H9 (cell line): ENCODE data around the gene ATP4A. TPM values are rescaled to one million over a fixed set of nuclear protein-coding genes. Genes with fewer than 3 reads are reported as not detected.

ENCODE experiments used
- DNase-seq: peaks from one replicate; pipeline ENCODE4 v3.0.0-alpha.2; 2017
- H2AFZ ChIP-seq: one replicate; pipeline ENCODE4 v1.6.1; 2013; ENCODE audit warnings: mild to moderate bottlenecking, low read length, control low read depth, moderate library complexity
- H2AK5ac ChIP-seq: 2 replicates; pipeline ENCODE4 v1.6.1; 2013; ENCODE audit warnings: low read length, control low read depth, mixed read lengths; ENCODE audit not compliant: insufficient read length
- H2BK120ac ChIP-seq: one replicate; pipeline ENCODE4 v1.6.1; 2013; ENCODE audit warnings: low read depth, mild to moderate bottlenecking, low read length, control low read depth, inconsistent platforms; ENCODE audit not compliant: poor library complexity, severe bottlenecking
- H2BK12ac ChIP-seq: 2 replicates; pipeline ENCODE4 v1.6.1; 2013; ENCODE audit warnings: low read length, control low read depth, mixed read lengths, low read depth; ENCODE audit not compliant: insufficient read length
- H2BK15ac ChIP-seq: 2 replicates; pipeline ENCODE4 v1.6.1; 2013; ENCODE audit warnings: low read depth, low read length, control low read depth
- H2BK20ac ChIP-seq: one replicate; pipeline ENCODE4 v1.6.1; 2013; ENCODE audit warnings: low read depth, mild to moderate bottlenecking, low read length, control low read depth, inconsistent platforms; ENCODE audit not compliant: poor library complexity, severe bottlenecking
- H2BK5ac ChIP-seq: 2 replicates; pipeline ENCODE4 v1.6.1; 2013; ENCODE audit warnings: low read length, control low read depth, mixed read lengths; ENCODE audit not compliant: insufficient read length
- H3K14ac ChIP-seq: 2 replicates; pipeline ENCODE4 v1.6.1; 2013; ENCODE audit warnings: low read length, control low read depth; ENCODE audit not compliant: insufficient read depth
- H3K18ac ChIP-seq: 2 replicates; pipeline ENCODE4 v1.6.1; 2013; ENCODE audit warnings: low read depth, mild to moderate bottlenecking, mixed read lengths, low read length, control low read depth; ENCODE audit not compliant: insufficient read length
- H3K23ac ChIP-seq: 2 replicates; pipeline ENCODE4 v1.6.1; 2013; ENCODE audit warnings: low read length, control low read depth, mixed read lengths, low read depth; ENCODE audit not compliant: insufficient read length
- H3K23me2 ChIP-seq: 2 replicates; pipeline ENCODE4 v1.6.1; 2013; ENCODE audit warnings: low read depth, mild to moderate bottlenecking, mixed read lengths, low read length, control low read depth; ENCODE audit not compliant: insufficient read length, poor library complexity, severe bottlenecking
- H3K27ac ChIP-seq: 2 replicates; pipeline ENCODE4 v1.5.1; 2013; ENCODE audit warnings: low read length, control low read depth, mixed read lengths, low read depth; ENCODE audit not compliant: insufficient read length
- H3K27me3 ChIP-seq: 2 replicates; pipeline ENCODE4 v1.6.1; 2013; ENCODE audit warnings: low read length, control low read depth, inconsistent platforms; ENCODE audit not compliant: insufficient read depth
- H3K4ac ChIP-seq: 2 replicates; pipeline ENCODE4 v1.6.1; 2013; ENCODE audit warnings: low read depth, mild to moderate bottlenecking, control low read depth, inconsistent platforms, low read length, moderate library complexity
- H3K4me1 ChIP-seq: 2 replicates; pipeline ENCODE4 v1.6.1; 2013; ENCODE audit warnings: low read length, control low read depth, inconsistent platforms; ENCODE audit not compliant: insufficient read depth
- H3K4me2 ChIP-seq: 2 replicates; pipeline ENCODE4 v1.6.1; 2013; ENCODE audit warnings: low read length, control low read depth, mixed read lengths; ENCODE audit not compliant: insufficient read length, insufficient read depth
- H3K56ac ChIP-seq: 2 replicates; pipeline ENCODE4 v1.6.1; 2013; ENCODE audit warnings: low read depth, mild to moderate bottlenecking, mixed read lengths, low read length, control low read depth; ENCODE audit not compliant: insufficient read length
- H3K79me1 ChIP-seq: 2 replicates; pipeline ENCODE4 v1.6.1; 2013; ENCODE audit warnings: low read depth, mild to moderate bottlenecking, moderate library complexity, low read length, control low read depth, inconsistent platforms; ENCODE audit not compliant: insufficient read depth, poor library complexity, severe bottlenecking
- H3K79me2 ChIP-seq: 2 replicates; pipeline ENCODE4 v1.6.1; 2013; ENCODE audit warnings: low read length, control low read depth, inconsistent platforms; ENCODE audit not compliant: insufficient read depth
- H3K9ac ChIP-seq: 2 replicates; pipeline ENCODE4 v1.6.1; 2013; ENCODE audit warnings: low read length, control low read depth, mixed read lengths; ENCODE audit not compliant: insufficient read length; ENCODE audit errors: extremely low read depth
- H3K9me3 ChIP-seq: one replicate; pipeline ENCODE4 v1.6.1; 2013; ENCODE audit warnings: low read depth, low read length, inconsistent platforms; ENCODE audit not compliant: control insufficient read depth
- H3T11ph ChIP-seq: one replicate; pipeline ENCODE4 v1.6.1; 2013; ENCODE audit warnings: mild to moderate bottlenecking, low read length, control low read depth, inconsistent platforms
- H4K20me1 ChIP-seq: one replicate; pipeline ENCODE4 v1.6.1; 2013; ENCODE audit not compliant: control insufficient read depth, insufficient read length, insufficient read depth
- H4K5ac ChIP-seq: 2 replicates; pipeline ENCODE4 v1.6.1; 2013; ENCODE audit warnings: low read depth, mild to moderate bottlenecking, mixed read lengths, low read length, control low read depth; ENCODE audit not compliant: insufficient read length
- H4K8ac ChIP-seq: replicated peaks from 2 replicates; pipeline ENCODE4 v1.6.1; 2013; ENCODE audit warnings: low read length, control low read depth, mixed read lengths, low read depth; ENCODE audit not compliant: insufficient read length
- H4K91ac ChIP-seq: 2 replicates; pipeline ENCODE4 v1.6.1; 2013; ENCODE audit warnings: low read depth, mild to moderate bottlenecking, moderate library complexity, mixed read lengths, low read length, control low read depth; ENCODE audit not compliant: insufficient read length
- H3K27ac Mint-ChIP-seq, 3 experiments: 2 replicates in 2 of 3; 3 replicates in 1 of 3; pipeline ENCODE4 v1.8.0; 2020 to 2021; ENCODE audit warnings: mixed read lengths in 3 of 3, mild to moderate bottlenecking in 1 of 3, moderate library complexity in 1 of 3
- H3K27me3 Mint-ChIP-seq: 2 replicates; pipeline ENCODE4 v1.8.0; 2021; ENCODE audit warnings: low read depth, mild to moderate bottlenecking, moderate library complexity, mixed read lengths
- H3K36me3 Mint-ChIP-seq, 3 experiments: 2 replicates in 2 of 3; 3 replicates in 1 of 3; pipeline ENCODE4 v1.8.0; 2020 to 2021; ENCODE audit warnings: low read depth in 3 of 3, mixed read lengths in 3 of 3; ENCODE audit not compliant: insufficient read depth in 1 of 3
- H3K4me1 Mint-ChIP-seq, 2 experiments: 2 replicates each; pipeline ENCODE4 v1.8.0; 2020; ENCODE audit warnings: mixed read lengths in 2 of 2
- H3K4me3 Mint-ChIP-seq, 2 experiments: 2 replicates in 1 of 2; 3 replicates in 1 of 2; pipeline ENCODE4 v1.8.0; 2020 to 2021; ENCODE audit warnings: mild to moderate bottlenecking in 2 of 2, mixed read lengths in 2 of 2, moderate library complexity in 1 of 2
- H3K9me3 Mint-ChIP-seq, 2 experiments: 2 replicates in 1 of 2; 3 replicates in 1 of 2; pipeline ENCODE4 v1.8.0; 2020; ENCODE audit warnings: mild to moderate bottlenecking in 2 of 2, mixed read lengths in 2 of 2, moderate library complexity in 1 of 2
- CTCF ChIP-seq: fragments of 200-600 bp; sonication (generic); conservative IDR thresholded peaks from 3 replicates; pipeline ENCODE4 v1.8.0; 2021; ENCODE audit warnings: antibody characterized with exemption, mild to moderate bottlenecking
- WGBS: extraction: QIAGEN DNeasy Blood & Tissue Kit; methylation state at CpG from one replicate; pipeline ENCODE4 v1.1.7; 2013; ENCODE audit warnings: missing lambda C conversion rate, low lambda C conversion rate, mixed read lengths; ENCODE audit not compliant: insufficient read length; ENCODE audit errors: extremely low coverage; 5-methylcytosine and 5-hydroxymethylcytosine counted together
- total RNA-seq: library from RNA; stranded (reverse); gene quantifications from 2 replicates; pipeline ENCODE4 v1.2.1, GENCODE V29; 2021

ATP4A gene
- total RNA-seq, 1 experiment from 2014 or later, result 0.24 TPM

GRCh38 chr19:35558400-35559280, 4.8 kb downstream of the ATP4A start:
- H3K79me2 ChIP-seq, result no peaks in the 10 kb centered on the region; the same call in 1 of the 2 replicates
- H4K8ac ChIP-seq, result no peak overlapping the region
- H4K20me1 ChIP-seq, result no peaks in the 10 kb centered on the region
- no peak overlapping the region for H3T11ph ChIP-seq
- H4K5ac ChIP-seq, result no peak overlapping the region
- H3K4me2 ChIP-seq, result peak overlapping the region; percentile 83
- H2BK20ac ChIP-seq, result no peak overlapping the region
- H3K27ac ChIP-seq, result no peak overlapping the region
- H3K27ac Mint-ChIP-seq, result no peak overlapping the region
- no peaks in the 10 kb centered on the region for H3K79me1 ChIP-seq
- WGBS, result no CpG with 5 or more reads among the region's 53 CpGs
- no peak overlapping the region for H2AFZ ChIP-seq
- no peak for DNase-seq
- H3K4me3 Mint-ChIP-seq, result peak overlapping the region; percentile 85 to 90
- H3K27me3 Mint-ChIP-seq, result peaks cover 76% of the 10 kb centered on the region
- H4K91ac ChIP-seq, result no peak overlapping the region
- H3K27me3 ChIP-seq, result peaks cover 3% of the 10 kb centered on the region; the same call in 1 of the 2 replicates
- H3K14ac ChIP-seq, result no peak overlapping the region
- H2BK15ac ChIP-seq, result no peak overlapping the region
- no peak overlapping the region for H3K4ac ChIP-seq
- no peak overlapping the region for H2BK120ac ChIP-seq
- H3K18ac ChIP-seq, result no peak overlapping the region
- H3K36me3 Mint-ChIP-seq, result no peaks in the 10 kb centered on the region; a peak in 1 of 7 replicates
- H3K4me1 Mint-ChIP-seq, result peaks cover 9 to 17% of the 10 kb centered on the region in 2 experiments
- no peaks in the 10 kb centered on the region for H3K9me3 ChIP-seq
- H3K23ac ChIP-seq, result no peak overlapping the region
- no peak for TF ChIP-seq CTCF
- no peak overlapping the region for H2BK12ac ChIP-seq
- no peaks in the 10 kb centered on the region for H3K4me1 ChIP-seq
- H3K23me2 ChIP-seq, result peaks cover 7% of the 10 kb centered on the region
- no peak overlapping the region for H2BK5ac ChIP-seq
- H3K9ac ChIP-seq, result no peak overlapping the region
- no peak overlapping the region for H2AK5ac ChIP-seq
- peaks cover 0 to 2% of the 10 kb centered on the region in 2 experiments; a peak in 1 of 5 replicates for H3K9me3 Mint-ChIP-seq
- no peak overlapping the region for H3K56ac ChIP-seq
